OCI-M1 (cell line): ENCODE measurements around the gene AADAT.

Experiments
- DNase-seq: peaks from one replicate; lab custom pipeline; 2025; lab: John Stamatoyannopoulos, UW

Gene AADAT

DNA sequence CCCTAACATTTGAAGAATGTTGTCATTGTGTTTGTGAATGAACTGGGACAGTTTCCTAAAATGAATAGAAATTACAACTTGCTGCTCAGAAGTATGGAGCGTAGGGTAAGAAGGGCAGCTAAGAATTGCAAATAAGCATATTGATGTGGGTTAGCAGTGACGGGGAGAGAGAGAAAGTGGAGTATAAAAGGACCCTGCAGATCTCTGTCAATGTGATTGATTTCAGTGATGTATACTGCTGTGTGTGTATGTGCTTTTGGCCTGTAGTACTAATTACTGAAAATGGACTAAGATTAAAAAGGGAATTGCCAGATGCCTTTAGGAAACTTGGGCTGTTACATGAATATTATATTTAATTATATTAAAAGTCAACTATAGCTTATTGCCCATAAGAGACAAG lies 55.8 kb downstream of the AADAT start:
- no peak for DNase-seq

DNA sequence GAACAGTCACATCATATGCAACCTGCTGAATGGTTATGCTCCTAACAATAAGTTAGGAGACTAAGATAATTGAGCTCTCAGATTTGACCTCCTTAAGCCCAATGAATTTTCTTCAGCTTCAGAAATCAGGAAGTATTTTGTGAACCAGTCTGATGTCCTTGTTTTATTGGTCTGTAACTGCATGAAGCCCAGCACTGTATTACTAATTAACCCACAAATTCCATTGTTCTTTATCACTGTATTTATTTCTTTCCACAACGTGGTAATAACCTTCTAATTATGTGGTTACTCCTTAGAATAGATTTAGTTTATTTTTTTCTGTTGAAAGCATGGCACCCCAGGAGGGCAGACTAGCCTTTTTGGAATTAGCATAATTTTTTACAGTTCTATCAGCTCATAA lies 59.6 kb downstream of the AADAT start:
- DNase-seq = no peak

- DNase-seq = peak; percentile 96
Measured at GRCh38 chr4:170027181-170027829, 62.5 kb downstream of the AADAT start.

- peak; percentile 80 for DNase-seq
Measured at GRCh38 chr4:170026253-170027021, 63.3 kb downstream of the AADAT start, which contains the start of gene MFAP3L. Gene MFAP3L (minus strand): TSS chr4:170026395. CDS start chr4:170005877, 20,518 bp downstream.

GRCh38 chr4:170025523-170026252 lies 64.1 kb downstream of the AADAT start:
- no peak for DNase-seq

DNA sequence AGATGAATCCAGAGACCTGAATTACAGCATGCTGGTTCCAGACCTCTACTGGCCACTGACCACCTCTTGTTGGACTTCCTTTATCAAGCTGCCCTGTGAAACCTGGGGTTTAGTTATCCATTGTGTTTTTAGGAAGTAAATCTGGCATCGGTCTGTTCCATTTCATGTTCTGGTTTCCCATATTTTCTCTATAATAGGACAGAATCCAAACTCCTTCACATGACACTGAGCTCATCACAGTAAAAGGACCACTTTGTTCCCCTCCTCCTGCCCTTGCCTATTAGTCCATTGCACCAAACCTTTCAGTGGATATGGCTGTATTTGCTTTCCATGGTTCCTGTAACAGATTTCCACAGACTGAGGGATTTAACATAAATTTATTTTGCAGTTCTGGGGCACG lies 67.5 kb downstream of the AADAT start:
- DNase-seq = no peak

- no peak for DNase-seq
Measured at GRCh38 chr4:170017252-170017651, 72.5 kb downstream of the AADAT start.

DNA sequence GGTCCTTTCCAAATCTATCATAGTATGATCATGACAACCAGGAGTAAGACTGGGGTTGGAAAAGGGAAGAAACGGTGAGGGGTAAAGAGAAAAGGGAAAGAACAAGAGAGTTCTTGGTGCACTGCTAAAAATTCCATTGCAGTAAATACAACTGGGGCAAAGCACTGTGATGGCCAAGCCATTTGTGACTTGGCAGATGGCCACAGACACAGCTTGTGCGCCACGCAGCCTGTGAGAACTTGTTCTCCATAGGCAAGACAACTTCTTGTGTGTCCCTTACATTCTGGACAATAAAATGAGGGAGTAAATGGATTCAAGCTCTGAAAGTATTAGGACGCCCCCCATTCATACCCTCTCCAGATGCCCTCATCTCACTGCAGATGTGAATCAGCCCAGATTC lies 74.5 kb downstream of the AADAT start:
- DNase-seq = no peak

- DNase-seq = no peak
Measured at GRCh38 chr4:170014359-170015011, 75.3 kb downstream of the AADAT start.

DNA sequence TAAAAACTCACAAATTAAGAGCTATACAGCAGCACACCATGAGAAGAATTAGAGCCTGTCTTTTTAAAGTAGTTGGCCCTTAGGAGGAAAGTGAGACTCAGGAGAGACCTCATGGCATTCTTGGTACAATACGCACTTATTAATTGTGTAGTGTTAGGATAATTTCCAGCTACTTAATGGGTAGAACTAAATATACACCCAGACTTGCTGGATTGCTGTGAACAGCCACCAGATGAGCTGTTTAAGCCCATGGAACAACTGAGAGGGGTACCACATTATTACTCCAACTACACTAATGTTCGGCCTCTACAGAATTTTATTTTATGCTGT lies 77.2 kb downstream of the AADAT start:
- no peak for DNase-seq

- no peak for DNase-seq
Measured at GRCh38 chr4:170011921-170012628, 77.7 kb downstream of the AADAT start.
